TTC549 (cell line): ENCODE results near the gene AVL9.
"Not testable (repeated sequence)": the region's sequence is repeated elsewhere in the genome, so short reads cannot be mapped to it uniquely, and the experiment has no call there.

Source experiments
- FAIRE-seq: peaks from 2 replicates; lab custom pipeline; 2012; peaks lifted over from hg19 to GRCh38; lab: Jason Lieb, UNC

Gene AVL9

GRCh38 chr7:32591938-32592337 is 96.6 kb downstream of the AVL9 start:
- FAIRE-seq = no peak

- no peak for FAIRE-seq
These were observed 97.4 kb downstream of the AVL9 start for GRCh38 chr7:32592701-32593100.

GRCh38 chr7:32594965-32595490 is 99.7 kb downstream of the AVL9 start:
- no peak for FAIRE-seq

- FAIRE-seq = not testable (repeated sequence)
These were observed 105.9 kb downstream of the AVL9 start for GRCh38 chr7:32601196-32601595.

GRCh38 chr7:32602470-32602869 is 107.2 kb downstream of the AVL9 start:
- FAIRE-seq = no peak

GRCh38 chr7:32603492-32603891 is 108.2 kb downstream of the AVL9 start:
- FAIRE-seq = not testable (repeated sequence)

- FAIRE-seq = not testable (repeated sequence)
These were observed 108.8 kb downstream of the AVL9 start for GRCh38 chr7:32604047-32604446.

- FAIRE-seq = no peak
These were observed 109.7 kb downstream of the AVL9 start for GRCh38 chr7:32605032-32605431.

- no peak for FAIRE-seq
These were observed 114.2 kb downstream of the AVL9 start for GRCh38 chr7:32609463-32609862.

GRCh38 chr7:32611201-32612099 is 116.2 kb downstream of the AVL9 start:
- no peak for FAIRE-seq

GRCh38 chr7:32616625-32617024 is 121.3 kb downstream of the AVL9 start:
- FAIRE-seq = no peak

- FAIRE-seq = no peak
These were observed 123.2 kb downstream of the AVL9 start for GRCh38 chr7:32618470-32618869.

- FAIRE-seq = no peak
These were observed 123.7 kb downstream of the AVL9 start for GRCh38 chr7:32618987-32619386.

GRCh38 chr7:32619416-32619815 is 124.1 kb downstream of the AVL9 start:
- FAIRE-seq = not testable (repeated sequence)

GRCh38 chr7:32631021-32631420 is 135.7 kb downstream of the AVL9 start:
- no peak for FAIRE-seq

GRCh38 chr7:32631590-32632497 is 136.6 kb downstream of the AVL9 start:
- FAIRE-seq = not testable (repeated sequence)

GRCh38 chr7:32633446-32633845 is 138.2 kb downstream of the AVL9 start:
- not testable (repeated sequence) for FAIRE-seq

GRCh38 chr7:32634798-32635393 is 139.6 kb downstream of the AVL9 start:
- not testable (repeated sequence) for FAIRE-seq

GRCh38 chr7:32636725-32637462 is 141.6 kb downstream of the AVL9 start:
- not testable (repeated sequence) for FAIRE-seq

- FAIRE-seq = not testable (repeated sequence)
These were observed 142.3 kb downstream of the AVL9 start for GRCh38 chr7:32637611-32638010.
